DND-41 (cell line): ENCODE data around the gene ADTRP.

Source experiments
- CTCF ChIP-seq: IDR thresholded peaks from 2 replicates; pipeline ENCODE4 v1.5.1; 2012; ENCODE audit warnings: borderline replicate concordance, low read length, moderate library complexity, mild to moderate bottlenecking; ENCODE audit not compliant: poor library complexity, severe bottlenecking; ENCODE audit errors: extremely low read depth
- EZH2 ChIP-seq: IDR thresholded peaks from 3 replicates; pipeline ENCODE4 v1.6.1; 2012; ENCODE audit warnings: borderline replicate concordance, low read depth, mild to moderate bottlenecking, moderate library complexity, low read length, inconsistent platforms; ENCODE audit not compliant: severe bottlenecking

- TF ChIP-seq CTCF (no peak), EZH2 (no peak)
Measured at GRCh38 chr6:11688425-11688709, 90.2 kb downstream of the ADTRP start.
